GM18870 (cell line): Measurements from ENCODE around the gene KIAA1143.

Experiments used
- ATAC-seq: cut with Tn5 transposase; IDR thresholded peaks from one replicate; pipeline ENCODE4 v1.9.1; 2021; ENCODE audit warnings: moderate library complexity; ENCODE audit not compliant: unreplicated experiment

The KIAA1143 gene

DNA sequence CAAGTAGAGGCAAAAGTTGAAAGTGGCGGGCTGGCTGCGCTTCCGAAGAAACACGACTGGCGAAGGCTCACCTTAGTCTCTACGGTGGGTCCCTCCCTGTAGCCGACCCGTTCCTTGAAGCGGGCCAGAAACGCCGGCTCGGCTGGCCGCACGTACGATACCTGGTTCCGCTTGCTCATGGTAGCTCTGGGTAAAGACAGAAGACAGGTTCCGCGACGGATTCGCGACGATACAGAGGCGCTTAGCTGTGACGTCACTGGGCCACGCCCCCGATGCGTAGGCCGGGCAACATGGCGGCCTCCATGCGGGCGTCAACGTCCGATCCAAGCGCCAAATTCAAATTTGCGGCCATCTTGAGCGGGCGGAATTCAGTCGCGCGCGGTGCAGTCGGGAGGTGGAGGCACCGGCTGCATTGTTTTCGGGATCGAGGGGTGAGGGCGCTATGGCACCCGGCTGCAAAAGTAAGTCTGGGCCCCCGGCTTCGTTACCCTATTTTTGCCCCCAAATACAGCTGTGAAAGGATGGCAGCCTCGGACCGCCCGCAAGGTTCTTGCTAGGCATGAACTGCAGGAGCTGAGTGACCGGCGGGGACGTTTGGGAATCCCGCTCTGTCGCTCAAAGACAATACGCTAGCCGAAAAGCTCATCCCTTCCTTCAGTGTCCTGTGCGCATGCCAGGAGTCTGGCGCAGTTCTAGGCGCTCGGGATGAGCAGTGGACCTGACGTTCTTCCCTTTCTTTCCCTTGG lies at the start of gene KIAA1143, which contains the start of gene KIF15:
Gene KIAA1143 (minus strand): TSS at position 196 of the 746 bp plus-strand sequence. CDS start 17 bp downstream, at position 179.
Gene KIF15 (plus strand): TSS at position 371 of the 746 bp plus-strand sequence. CDS start 72 bp downstream, at position 443.
- ATAC-seq, result peak; percentile 84

DNA sequence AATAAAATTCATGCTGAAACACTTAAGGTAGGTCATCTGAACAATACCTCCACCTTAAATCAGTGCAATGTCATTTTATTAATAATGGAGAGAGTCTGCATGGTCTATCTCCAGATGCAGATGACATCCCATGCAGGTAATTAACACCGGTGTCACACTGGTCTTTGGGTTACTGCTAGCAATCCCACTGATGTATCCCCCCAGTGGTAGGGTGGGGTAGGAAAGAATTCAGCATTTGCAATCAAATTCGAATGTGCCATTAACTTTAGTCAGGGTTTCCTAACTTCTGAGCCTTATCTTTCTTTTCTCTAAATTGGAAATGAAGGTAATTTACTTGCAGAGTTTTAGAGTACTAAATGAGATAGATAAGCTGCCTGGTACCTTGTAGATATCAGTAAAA lies 44.5 kb upstream of the KIAA1143 start:
- ATAC-seq, result no peak

DNA sequence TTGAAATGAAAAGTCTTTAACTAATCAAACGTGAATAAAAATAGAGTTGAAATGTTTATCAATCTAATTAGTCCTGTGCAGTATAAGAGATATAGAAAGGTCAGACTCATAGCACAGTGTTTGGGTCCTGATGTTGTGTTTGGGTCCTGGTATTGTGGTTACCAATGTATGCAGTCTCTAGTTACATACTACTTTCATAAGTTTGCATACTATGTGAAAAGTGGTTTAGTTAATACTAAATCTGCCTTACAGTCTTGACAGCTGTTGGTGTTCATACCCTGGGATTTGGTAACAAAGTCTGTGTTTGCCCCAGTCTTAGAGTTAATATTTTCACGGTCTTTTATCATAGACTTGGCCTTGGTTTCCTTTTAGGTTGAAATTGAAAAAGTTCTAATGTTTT lies 41.9 kb upstream of the KIAA1143 start:
- ATAC-seq, result no peak

DNA sequence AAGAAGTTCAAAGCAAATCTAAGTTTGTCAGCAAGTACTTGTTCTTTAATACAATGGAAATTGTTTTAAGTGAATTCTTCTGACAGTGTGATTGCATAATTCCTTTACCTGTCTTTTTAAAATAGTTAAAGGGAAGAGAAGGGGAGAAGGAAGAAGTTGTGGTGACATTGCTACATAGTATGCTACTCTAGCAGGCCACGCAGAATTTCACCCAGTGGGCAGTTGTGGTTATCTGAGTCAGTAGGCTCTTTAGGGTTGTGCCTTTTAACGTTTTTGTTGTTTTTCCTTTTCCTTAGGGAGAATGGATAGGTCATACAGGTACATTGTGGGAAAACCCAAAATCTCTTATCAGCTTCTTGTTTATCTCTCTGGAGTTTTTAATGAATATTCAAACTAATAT lies 40.6 kb upstream of the KIAA1143 start:
- no peak for ATAC-seq

DNA sequence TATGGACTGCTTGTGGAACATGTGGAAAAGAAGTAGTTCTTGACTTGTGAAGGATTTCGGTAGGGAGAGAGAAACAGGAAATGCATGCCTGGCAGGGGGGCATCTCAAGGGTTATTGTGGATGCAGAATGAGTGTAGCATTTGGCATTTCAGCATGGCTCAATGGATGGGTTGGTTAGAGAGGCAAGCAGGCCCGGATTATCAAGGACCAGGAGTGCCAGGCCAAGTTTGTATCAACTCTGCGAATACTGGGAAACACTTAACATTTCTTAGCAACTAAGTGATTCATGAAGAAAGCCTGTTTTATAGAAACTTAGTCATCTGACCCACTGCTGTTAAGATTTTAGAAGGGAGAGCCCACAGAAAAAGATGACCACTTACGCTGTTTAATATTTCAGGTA lies 33.8 kb upstream of the KIAA1143 start:
- no peak for ATAC-seq

DNA sequence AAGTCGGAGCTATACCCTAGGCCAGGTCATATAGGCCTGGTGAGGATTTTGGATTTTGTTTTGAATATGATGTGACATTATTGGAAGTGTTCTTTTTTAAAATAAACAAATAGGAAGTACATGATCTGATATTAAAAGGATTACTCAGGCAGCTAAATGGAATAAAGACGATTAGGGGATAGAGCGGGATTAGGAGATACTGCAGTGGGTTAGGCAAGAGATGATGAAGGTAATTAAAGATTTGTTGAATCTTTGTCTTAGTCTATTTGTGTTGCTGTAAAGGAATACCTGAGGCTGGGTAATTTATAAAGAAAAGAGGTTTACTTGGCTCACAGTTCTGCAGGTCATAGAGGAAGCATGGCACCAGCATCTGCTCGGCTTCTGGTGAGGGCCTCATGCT lies 21.5 kb upstream of the KIAA1143 start:
- ATAC-seq, result no peak

DNA sequence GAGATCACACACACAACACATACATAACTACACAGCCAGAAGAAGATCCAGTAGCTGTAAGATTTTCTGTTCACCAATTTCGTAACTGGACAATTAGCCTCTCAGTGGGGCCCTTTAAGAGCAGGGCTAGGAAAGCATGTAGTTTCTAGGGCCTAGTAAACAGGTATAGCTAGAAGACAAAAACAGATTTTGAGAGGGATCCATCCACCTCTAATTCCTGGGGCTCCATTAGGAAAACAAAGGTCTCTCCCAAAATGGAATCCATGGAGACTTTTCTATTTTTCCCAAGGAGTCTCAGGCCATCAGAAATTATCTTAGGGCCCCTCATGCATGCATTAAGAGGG lies 10.7 kb upstream of the KIAA1143 start:
- ATAC-seq, result no peak

DNA sequence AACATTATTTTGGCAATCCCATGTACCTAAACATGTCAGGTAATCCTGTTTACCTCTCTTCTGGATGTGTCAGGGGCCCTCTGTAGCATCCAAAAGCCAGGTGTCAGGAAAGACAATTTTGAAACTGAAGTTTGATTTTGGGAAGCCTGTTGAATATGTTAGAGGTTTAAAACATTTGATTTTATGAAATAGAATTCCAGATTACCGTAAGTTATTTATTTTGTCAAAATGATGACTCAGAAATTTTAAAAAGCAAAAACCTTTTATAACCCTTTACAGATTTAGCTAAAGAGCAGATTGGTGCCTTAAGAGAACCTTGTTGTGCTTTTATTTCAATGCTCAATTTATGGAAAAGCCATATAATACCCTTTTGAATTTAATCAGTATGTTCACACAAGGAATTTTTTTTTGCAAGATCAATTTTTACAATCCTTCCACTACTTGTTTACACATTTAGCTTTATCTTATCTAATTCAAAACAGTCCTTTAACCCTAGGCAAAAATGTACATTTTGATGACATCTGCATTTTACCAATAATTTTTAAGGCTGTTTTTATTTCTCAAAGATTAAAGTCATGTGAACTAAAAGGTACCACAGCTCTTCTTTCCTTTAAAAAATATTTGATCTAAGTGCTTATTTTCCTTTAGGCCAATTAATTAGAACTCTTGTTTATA lies 10.1 kb upstream of the KIAA1143 start:
- ATAC-seq, result no peak

DNA sequence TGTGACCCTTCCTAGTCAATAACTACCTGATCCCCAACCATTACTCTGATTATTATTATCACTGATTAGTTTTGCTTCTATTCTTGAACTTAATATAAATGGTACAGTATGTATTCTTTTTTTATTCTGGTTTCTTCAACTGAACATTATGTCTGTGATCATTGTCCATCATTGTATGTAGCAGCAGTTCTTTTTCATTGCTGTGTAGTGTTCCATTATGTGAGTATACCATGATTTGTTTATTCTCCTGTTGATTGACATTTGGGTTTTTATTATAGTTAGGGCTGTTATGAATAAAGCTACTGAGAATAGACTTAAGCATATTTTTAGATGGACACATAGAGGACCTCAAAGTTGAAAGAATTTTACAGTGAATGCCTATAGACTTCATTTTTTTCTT lies 2.8 kb upstream of the KIAA1143 start:
- no peak for ATAC-seq

DNA sequence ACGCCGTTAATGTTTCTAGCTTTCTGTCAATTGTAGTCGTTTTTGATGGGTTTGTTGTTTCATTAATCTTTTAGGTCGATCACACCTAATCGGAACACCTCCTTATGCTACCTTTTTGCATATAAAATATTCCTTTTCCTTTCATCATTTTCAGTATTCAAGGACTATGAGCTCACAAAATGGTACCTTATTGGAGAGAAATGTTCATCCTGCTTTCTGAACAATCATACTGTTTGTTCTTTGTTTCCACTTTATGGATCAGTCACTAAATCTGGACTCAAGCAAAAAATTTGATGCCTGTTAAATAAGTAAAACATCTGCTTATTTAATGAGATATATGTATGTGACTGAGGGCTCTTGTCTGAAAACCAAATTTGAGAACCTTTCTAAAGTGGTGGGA lies 1.3 kb upstream of the KIAA1143 start:
- no peak for ATAC-seq

DNA sequence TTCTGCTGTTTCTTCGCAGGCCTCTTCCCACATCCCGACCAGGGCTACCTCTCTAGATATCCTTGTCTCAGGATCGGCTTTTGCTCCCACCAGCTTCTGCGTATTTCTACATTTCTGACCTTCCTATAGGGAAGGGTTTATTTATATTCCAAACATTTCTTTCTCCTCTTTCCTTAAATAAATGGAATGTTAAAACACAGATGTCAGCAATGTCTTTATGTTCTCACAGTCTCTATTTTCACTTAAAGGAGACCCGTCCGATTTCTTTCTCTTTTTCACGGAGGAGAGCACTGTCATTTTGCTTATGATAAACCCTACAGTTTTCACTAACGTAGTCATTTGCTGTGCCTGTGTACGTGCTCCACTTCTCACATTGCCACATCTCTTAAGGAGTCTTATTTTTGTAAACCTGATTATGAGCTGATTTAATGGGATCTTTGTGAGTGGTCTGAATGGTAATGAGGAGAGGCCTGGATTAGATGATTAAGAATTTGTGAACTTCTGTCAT lies 805 bp upstream of the KIAA1143 start:
- ATAC-seq, result no peak

DNA sequence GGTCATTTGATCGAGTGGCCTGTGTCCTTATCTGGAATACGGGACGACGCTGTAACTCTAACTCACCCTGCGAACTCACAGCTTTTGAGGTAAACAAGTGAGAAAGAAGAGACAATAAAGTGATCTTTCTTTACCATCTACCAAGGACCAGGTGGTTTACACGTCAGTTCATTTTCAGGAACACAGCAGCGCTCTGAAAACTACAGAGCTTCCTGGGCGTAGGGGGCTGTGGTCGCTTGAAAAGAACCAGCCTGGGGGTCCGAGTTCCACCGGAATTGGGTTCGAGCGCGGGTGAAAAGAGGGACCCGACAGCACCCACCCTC lies 357 bp downstream of the KIAA1143 start:
- no peak for ATAC-seq

DNA sequence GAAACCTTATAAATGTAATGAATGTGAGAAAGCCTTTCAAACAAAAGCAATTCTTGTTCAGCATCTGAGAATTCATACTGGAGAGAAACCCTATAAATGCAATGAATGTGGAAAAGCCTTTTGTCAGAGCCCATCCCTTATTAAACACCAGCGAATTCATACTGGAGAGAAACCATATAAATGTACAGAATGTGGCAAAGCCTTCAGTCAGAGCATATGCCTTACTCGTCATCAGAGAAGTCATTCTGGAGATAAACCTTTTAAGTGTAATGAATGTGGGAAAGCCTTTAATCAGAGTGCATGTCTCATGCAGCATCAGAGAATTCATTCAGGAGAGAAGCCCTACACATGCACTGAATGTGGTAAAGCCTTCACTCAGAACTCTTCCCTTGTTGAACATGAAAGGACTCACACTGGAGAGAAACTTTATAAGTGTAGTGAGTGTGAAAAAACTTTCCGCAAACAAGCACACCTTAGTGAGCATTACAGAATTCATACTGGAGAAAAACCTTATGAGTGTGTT lies 26.7 kb downstream of the KIAA1143 start:
- ATAC-seq, result no peak

DNA sequence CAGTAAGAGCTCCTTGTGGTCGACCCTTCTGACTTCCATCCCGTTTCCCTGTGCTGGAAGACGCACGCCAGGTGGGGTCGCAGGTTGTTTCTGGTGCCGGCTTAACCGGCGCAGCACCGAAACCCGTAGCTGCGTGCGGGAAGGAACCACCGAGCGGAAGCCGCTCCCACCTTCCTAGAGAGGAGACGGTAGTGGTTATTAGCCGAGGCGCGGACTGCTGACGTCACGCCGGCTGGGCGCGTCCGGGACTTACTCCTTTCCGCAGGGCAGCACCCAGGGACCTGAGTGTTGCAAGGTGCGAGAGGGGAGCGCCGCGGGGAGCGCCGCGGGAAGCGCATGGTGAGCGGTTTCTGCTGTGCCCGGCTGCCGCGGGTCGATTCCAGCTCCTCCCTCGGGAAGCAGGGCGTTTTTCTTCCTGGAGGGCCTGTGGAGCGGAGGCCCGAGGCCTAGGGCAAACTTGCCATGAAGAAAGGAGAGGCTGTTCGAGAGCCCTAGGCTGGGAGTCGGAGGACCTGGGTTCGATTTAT lies 32.0 kb downstream of the KIAA1143 start, which contains the start of gene ZNF501:
Gene ZNF501 (plus strand): TSS at position 252 of the 527 bp plus-strand sequence. CDS start 4,787 bp downstream, outside the sequence.
- ATAC-seq, result peak; percentile 67

DNA sequence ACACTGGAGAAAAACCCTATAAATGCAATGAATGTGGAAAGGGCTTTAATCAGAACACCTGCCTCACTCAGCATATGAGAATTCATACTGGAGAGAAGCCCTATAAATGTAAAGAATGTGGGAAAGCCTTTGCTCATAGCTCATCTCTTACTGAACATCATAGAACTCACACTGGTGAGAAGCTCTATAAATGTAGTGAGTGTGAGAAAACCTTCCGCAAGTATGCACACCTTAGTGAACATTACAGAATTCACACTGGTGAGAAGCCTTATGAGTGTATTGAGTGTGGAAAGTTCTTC lies 39.4 kb downstream of the KIAA1143 start:
- no peak for ATAC-seq

DNA sequence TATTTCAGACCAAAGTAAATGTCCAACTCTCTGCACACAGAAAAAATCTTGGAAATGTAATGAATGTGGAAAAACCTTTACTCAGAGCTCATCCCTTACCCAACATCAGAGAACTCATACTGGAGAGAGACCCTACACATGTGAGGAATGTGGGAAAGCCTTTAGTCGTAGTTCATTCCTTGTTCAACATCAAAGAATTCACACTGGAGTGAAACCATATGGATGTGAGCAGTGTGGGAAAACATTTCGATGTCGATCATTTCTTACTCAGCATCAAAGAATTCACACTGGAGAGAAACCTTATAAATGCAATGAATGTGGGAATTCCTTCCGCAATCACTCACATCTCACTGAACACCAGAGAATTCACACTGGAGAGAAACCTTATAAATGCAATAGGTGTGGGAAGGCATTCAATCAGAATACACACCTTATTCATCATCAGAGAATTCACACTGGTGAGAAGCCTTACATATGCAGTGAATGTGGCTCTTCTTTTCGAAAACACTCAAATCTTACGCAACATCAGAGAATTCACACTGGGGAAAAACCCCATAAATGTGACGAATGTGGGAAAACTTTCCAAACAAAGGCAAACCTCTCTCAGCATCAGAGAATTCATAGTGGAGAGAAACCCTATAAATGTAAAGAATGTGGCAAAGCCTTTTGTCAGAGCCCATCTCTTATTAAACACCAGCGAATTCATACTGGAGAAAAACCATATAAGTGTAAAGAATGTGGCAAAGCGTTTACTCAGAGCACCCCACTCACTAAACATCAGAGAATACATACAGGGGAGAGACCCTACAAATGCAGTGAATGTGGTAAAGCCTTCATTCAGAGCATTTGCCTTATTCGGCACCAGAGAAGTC lies 40.0 kb downstream of the KIAA1143 start:
- no peak for ATAC-seq

DNA sequence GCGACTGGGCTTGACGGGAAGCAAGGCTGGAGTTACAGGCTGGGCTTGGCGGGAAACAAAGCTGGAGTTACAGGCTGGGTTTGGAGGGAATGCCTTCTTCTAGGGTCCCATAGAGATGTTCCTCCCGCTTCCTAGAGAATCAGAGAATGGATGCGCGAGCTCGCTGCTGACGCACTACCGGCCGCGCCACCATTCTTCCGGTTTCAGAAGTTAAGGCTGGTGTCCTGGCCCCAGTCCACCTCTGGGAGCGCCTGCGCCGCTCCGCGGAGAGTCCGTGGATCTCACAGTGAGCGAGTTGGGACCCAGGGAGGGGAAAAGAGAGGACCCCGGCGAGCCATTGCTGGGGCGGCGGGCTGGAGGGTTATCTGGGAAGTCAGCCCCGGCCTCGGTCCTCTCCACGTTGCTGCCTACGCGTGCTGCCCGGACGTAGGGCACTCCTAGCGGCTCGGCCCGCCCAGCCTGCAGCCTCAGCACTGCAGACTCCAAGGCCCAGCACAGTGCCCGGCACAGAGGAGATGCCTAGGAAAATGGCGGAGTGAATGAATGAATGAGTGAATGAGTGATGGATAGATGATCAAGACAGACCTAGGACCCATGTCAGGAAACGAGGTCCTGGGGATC lies 48.9 kb downstream of the KIAA1143 start, which contains the start of gene ZNF502:
Gene ZNF502 (plus strand): TSS at position 206 of the 621 bp plus-strand sequence. CDS start 7,602 bp downstream, outside the sequence.
- no peak for ATAC-seq
